ENCODE measurements around the gene EPHA2. TPM values are rescaled to one million over a fixed set of nuclear protein-coding genes. Genes with fewer than 3 reads are reported as not detected.
A peak's percentile ranks its signal among the peaks of the same experiment; 100 is the strongest.

The EPHA2 gene
- total RNA-seq, 1 experiment from 2014 or later, result 91.6 TPM

- Histone ChIP-seq H3K9me3 (ENCODE audit: low read depth, low read length, poor library complexity, severe bottlenecking) (no peaks in the 10 kb centered on the region), H3K4me3 (ENCODE audit: low read depth, low read length, poor library complexity, severe bottlenecking) (no peak overlapping the region), H3K27ac (ENCODE audit: low read depth, low read length, poor library complexity, severe bottlenecking) (no peak overlapping the region), H3K36me3 (ENCODE audit: insufficient read depth, low read length, poor library complexity, severe bottlenecking) (no peaks in the 10 kb centered on the region), H3K4me1 (ENCODE audit: insufficient read depth, low read length, poor library complexity, severe bottlenecking) (peaks cover 34% of the 10 kb centered on the region), H3K27me3 (replicated peaks; ENCODE audit: insufficient read depth, low read depth, low read length, poor library complexity) (no peaks in the 10 kb centered on the region)
- no TSS peak for BruUV-seq (replicated peaks)
- ChIA-PET POLR2A (ENCODE audit: low non-redundant PET) (interaction anchor here (0.7 kb wide), 1 partner anchor 15 kb away, joined by 3 read pairs; no protein-coding TSS in a partner anchor), CTCF (no interaction called here)
- TF ChIP-seq EZH2 (IDR thresholded peaks at IDR 0.05; ENCODE audit: borderline replicate concordance, low read depth, low read length, poor library complexity, severe bottlenecking) (no peak), CTCF (conservative IDR thresholded peaks at IDR 0.05; ENCODE audit: low read depth, low read length) (no peak)
- intact Hi-C loops (cut with micrococcal nuclease; ENCODE audit: unreplicated experiment), result no loop called here
- no peak for DNase-seq (ENCODE audit: low spot score)
Measured at GRCh38 chr1:16156848-16157495, 1.1 kb upstream of the EPHA2 start.

DNA sequence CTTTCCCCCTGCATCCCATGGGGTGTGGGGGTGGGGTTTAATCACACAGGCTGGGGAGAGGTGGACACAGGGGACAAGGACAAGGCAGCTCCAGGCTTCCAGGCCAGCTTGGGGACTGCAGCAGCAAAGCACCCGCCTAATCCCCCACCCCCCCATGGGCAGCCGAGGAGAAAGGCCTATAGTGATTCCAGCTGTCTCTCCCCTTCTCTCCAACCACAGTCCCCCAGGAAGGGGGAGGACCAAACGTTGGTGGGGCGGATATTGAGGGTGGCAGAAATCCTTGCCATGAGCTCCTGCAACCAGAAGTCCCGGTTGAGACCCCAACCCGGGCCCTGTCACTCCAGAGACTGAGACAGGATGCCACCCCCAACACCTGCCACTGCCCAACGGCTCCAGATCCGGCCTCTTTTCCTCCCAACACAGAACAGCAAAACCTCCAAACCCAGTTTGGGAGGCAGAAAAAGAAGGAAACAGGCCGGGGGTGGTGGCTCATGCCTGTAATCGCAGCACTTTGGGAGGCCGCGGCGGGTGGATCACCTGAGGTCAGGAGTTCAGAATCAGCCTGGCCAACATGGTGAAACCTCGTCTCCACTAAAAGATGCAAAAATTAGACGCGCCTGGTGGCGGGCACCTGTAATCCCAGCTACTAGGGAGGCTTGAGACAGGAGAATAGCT, 1.7 kb downstream of the EPHA2 start:
- POLR2A ChIA-PET (ENCODE audit: low non-redundant PET), result no interaction called here
- H3K27me3 ChIP-seq (replicated peaks; ENCODE audit: insufficient read depth, low read depth, low read length, poor library complexity), result no peaks in the 10 kb centered on the region
- peaks cover 47% of the 10 kb centered on the region for H3K4me1 ChIP-seq (ENCODE audit: insufficient read depth, low read length, poor library complexity, severe bottlenecking)
- peak overlapping the region; percentile 95 for H3K27ac ChIP-seq (ENCODE audit: low read depth, low read length, poor library complexity, severe bottlenecking)
- no peaks in the 10 kb centered on the region for H3K9me3 ChIP-seq (ENCODE audit: low read depth, low read length, poor library complexity, severe bottlenecking)
- peaks cover 17% of the 10 kb centered on the region for H3K36me3 ChIP-seq (ENCODE audit: insufficient read depth, low read length, poor library complexity, severe bottlenecking)
- DNase-seq (ENCODE audit: low spot score), result peak; percentile 65
- TF ChIP-seq CTCF (conservative IDR thresholded peaks at IDR 0.05; ENCODE audit: low read depth, low read length), result no peak
- TF ChIP-seq EZH2 (IDR thresholded peaks at IDR 0.05; ENCODE audit: borderline replicate concordance, low read depth, low read length, poor library complexity, severe bottlenecking), result no peak
- intact Hi-C loops (cut with micrococcal nuclease; ENCODE audit: unreplicated experiment), result loop anchor here (2.0 kb wide), 1 partner anchor 75 kb away; no protein-coding TSS in a partner anchor
- peak overlapping the region; percentile 93 for H3K4me3 ChIP-seq (ENCODE audit: low read depth, low read length, poor library complexity, severe bottlenecking)
- CTCF ChIA-PET, result interaction anchor here (0.7 to 1.6 kb wide), 3 partner anchors 19 to 72 kb away, joined by 5 to 10 read pairs (median 6); no protein-coding TSS in a partner anchor
- BruUV-seq (replicated peaks), result no TSS peak

DNA sequence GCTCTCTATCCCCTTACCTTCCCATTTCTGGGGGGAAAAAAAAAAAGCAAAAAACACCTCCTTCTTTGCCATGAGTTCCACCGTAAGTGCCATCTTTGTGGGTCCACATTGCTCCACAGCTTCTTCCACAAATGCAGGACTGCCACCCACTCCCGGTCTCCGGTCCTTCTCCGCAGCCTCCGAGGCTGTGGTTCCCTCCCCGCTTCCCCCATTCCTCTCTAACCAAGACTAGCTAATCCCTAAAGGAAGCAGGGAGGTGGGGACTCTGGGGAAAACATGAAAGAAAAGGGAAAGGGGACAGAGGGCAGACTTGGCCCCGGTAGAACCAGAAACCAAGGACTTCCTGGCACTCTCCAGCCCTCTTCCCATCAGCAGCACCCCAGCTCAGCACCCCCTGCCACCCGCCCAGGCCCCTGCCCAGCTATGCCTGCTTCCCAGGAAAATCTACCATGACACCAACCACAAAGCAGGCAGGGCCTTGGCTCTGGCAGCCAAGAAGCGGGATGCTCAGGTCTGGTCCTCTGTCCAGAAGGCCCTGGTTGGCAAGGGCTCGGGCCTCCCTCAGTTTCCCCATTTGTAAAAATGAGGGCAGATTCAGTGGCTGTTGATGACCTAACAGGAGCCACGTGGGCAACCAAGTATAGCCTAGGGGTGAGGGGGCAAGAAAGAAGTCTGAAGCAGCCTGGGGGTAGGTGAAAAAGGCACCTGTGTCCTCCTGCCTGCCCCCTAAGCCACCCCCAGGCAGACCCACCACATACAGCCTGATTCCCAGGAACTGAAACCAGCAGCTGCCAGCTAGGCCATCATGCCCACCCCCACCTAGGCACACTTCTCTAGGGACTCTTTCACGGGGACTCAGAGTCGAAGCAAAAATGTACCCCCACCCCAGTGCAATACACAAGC, 2.5 kb downstream of the EPHA2 start:
- CTCF ChIA-PET, result interaction anchor here (1.6 kb wide), 1 partner anchor 71 kb away, joined by 6 read pairs; no protein-coding TSS in a partner anchor
- H3K27ac ChIP-seq (ENCODE audit: low read depth, low read length, poor library complexity, severe bottlenecking), result peak overlapping the region; percentile 95
- H3K9me3 ChIP-seq (ENCODE audit: low read depth, low read length, poor library complexity, severe bottlenecking), result no peaks in the 10 kb centered on the region
- no peak for TF ChIP-seq EZH2 (IDR thresholded peaks at IDR 0.05; ENCODE audit: borderline replicate concordance, low read depth, low read length, poor library complexity, severe bottlenecking)
- no peak for TF ChIP-seq CTCF (conservative IDR thresholded peaks at IDR 0.05; ENCODE audit: low read depth, low read length)
- intact Hi-C loops (cut with micrococcal nuclease; ENCODE audit: unreplicated experiment), result no loop called here
- DNase-seq (ENCODE audit: low spot score), result peak; percentile 46
- H3K27me3 ChIP-seq (replicated peaks; ENCODE audit: insufficient read depth, low read depth, low read length, poor library complexity), result no peaks in the 10 kb centered on the region
- no TSS peak for BruUV-seq (replicated peaks)
- H3K36me3 ChIP-seq (ENCODE audit: insufficient read depth, low read length, poor library complexity, severe bottlenecking), result peaks cover 25% of the 10 kb centered on the region
- peaks cover 47% of the 10 kb centered on the region for H3K4me1 ChIP-seq (ENCODE audit: insufficient read depth, low read length, poor library complexity, severe bottlenecking)
- POLR2A ChIA-PET (ENCODE audit: low non-redundant PET), result no interaction called here
- peak overlapping the region; percentile 93 for H3K4me3 ChIP-seq (ENCODE audit: low read depth, low read length, poor library complexity, severe bottlenecking)
